ENCODE data around the gene TMPRSS7.

GRCh38 chr3:112089956-112090886 lies 55.7 kb downstream of the TMPRSS7 start:
- TF ChIP-seq CTCF (optimal IDR thresholded peaks at IDR 0.05 in 1 of 3, IDR thresholded peaks at IDR 0.05 in 1 of 3, conservative IDR thresholded peaks at IDR 0.05 in 1 of 3; ENCODE audit: extremely low read depth in 1 of 3, insufficient read depth in 2 of 3, low read length in 3 of 3): no peak
- TF ChIP-seq EZH2 (IDR thresholded peaks at IDR 0.05; ENCODE audit: low read length): no peak
